Ascending aorta (tissue), 2 donors: ENCODE measurements around the gene WDR33. TPM values are rescaled to one million over a fixed set of nuclear protein-coding genes. Genes with fewer than 3 reads are reported as not detected.
A peak's percentile ranks its signal among the peaks of the same experiment; 100 is the strongest.

Experiments
- DNase-seq, 2 donors: peaks; one replicate each; pipeline ENCODE4 v3.0.0-alpha.2; 2019; ENCODE audit warnings: low spot score in 2 of 2
- H3K27ac ChIP-seq, 2 donors: fragments of 200-600 bp; sonication (generic); one replicate each; pipeline ENCODE4 v1.5.1; 2016 to 2017; ENCODE audit warnings: mild to moderate bottlenecking in 1 of 2
- H3K27me3 ChIP-seq: fragments of 200-600 bp; sonication (generic); one replicate; pipeline ENCODE4 v1.5.1; 2017
- H3K36me3 ChIP-seq, 2 donors: fragments of 200-600 bp; sonication (generic); one replicate each; pipeline ENCODE4 v1.5.1; 2016
- H3K4me1 ChIP-seq, 2 donors: fragments of 200-600 bp; sonication (generic); one replicate each; pipeline ENCODE4 v1.5.1; 2016 to 2017; ENCODE audit warnings: mild to moderate bottlenecking in 1 of 2
- H3K4me3 ChIP-seq, 2 donors: fragments of 200-600 bp; sonication (generic); one replicate each; pipeline ENCODE4 v1.5.1; 2016 to 2017; ENCODE audit warnings: mild to moderate bottlenecking in 1 of 2
- H3K9me3 ChIP-seq, 2 donors: fragments of 200-600 bp; sonication (generic); one replicate each; pipeline ENCODE4 v1.5.1; 2016
- intact Hi-C: fragments of 100-400 bp; cut with DNase I; formaldehyde crosslinking; loops from one replicate; pipeline ENCODE4 v1.15.1; 2023
- total RNA-seq: library from RNA; depleted of rRNA; stranded (reverse); fragments of >200 nt; gene quantifications from one replicate; pipeline ENCODE4 v1.1.0, GENCODE V29; 2016
- TF ChIP-seq, protein P1 (sequence below), 3 experiments: fragments of 200-600 bp in 2 of 3; fragments of 450-650 bp in 1 of 3; sonication (generic) in 2 of 3; IDR thresholded peaks; one replicate each; pipeline ENCODE4 v1.5.1; 2016 to 2019; ENCODE audit warnings: antibody characterized with exemption in 3 of 3, mild to moderate bottlenecking in 1 of 3, moderate library complexity in 1 of 3

The WDR33 gene
- total RNA-seq, 1 donor from 2014 or later, result 13.9 TPM

DNA sequence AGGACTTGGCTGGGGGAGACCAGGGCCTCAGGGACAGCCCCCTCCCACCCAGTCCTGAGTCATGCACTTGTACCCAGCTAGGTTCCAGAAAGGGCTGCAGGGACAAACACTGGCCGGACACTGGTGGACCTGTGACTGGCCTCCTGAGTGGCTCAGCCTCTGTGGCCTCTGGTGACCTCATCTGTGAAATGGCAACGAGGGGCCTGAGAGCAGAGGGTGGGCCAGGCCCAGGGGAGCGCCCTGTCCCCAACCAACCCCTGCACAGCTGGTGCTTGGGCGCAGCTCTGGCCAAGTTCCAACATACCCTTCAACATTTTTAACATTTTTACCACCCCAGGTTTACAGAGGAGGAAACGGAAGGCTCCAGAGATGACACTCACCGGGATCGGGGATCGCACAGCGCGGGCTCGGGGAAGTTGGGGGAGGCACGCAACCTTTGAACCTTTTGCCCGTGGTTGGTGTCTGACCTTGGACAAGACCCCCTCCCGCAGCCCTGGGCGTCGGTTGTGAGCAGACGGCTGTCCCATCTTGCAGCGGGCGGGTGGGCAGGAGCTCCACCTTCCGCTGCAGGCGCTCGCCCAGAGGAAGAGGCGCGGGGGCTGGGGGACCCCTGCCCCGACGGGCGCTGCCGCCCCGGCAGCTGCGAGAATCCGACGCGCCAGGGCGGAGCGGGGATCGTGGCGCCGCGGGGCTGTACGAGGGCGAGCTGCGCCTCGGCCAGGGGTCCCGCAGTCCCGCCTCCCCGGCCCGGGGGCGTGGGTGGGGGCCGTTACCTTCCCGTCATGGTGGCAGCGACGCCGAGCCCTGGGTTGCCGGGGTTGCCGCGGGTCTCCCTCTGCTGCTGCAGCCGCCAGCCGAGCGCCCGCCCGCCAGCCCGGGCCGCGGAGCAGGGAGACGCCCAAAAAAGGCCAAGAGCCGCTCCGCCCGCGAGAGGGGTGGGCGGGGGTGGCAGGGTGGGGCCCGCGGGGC lies 136.4 kb downstream of the WDR33 start:
- H3K27ac ChIP-seq, result peak overlapping the region; percentile 89 to 92
- no peaks in the 10 kb centered on the region for H3K9me3 ChIP-seq
- H3K27me3 ChIP-seq, result no peaks in the 10 kb centered on the region
- peak overlapping the region; percentile 94 to 99 for H3K4me3 ChIP-seq
- intact Hi-C loops, result loop anchor here (1.0 to 10.0 kb wide), 4 partner anchors 21 to 290 kb away; partner anchors contain the start of gene MAP3K2
- peak; percentile 45 to 85 for DNase-seq
- TF ChIP-seq, protein P1, sequence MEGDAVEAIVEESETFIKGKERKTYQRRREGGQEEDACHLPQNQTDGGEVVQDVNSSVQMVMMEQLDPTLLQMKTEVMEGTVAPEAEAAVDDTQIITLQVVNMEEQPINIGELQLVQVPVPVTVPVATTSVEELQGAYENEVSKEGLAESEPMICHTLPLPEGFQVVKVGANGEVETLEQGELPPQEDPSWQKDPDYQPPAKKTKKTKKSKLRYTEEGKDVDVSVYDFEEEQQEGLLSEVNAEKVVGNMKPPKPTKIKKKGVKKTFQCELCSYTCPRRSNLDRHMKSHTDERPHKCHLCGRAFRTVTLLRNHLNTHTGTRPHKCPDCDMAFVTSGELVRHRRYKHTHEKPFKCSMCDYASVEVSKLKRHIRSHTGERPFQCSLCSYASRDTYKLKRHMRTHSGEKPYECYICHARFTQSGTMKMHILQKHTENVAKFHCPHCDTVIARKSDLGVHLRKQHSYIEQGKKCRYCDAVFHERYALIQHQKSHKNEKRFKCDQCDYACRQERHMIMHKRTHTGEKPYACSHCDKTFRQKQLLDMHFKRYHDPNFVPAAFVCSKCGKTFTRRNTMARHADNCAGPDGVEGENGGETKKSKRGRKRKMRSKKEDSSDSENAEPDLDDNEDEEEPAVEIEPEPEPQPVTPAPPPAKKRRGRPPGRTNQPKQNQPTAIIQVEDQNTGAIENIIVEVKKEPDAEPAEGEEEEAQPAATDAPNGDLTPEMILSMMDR (IDR thresholded peaks at IDR 0.05), result no peak
- H3K36me3 ChIP-seq, result no peaks in the 10 kb centered on the region
- H3K4me1 ChIP-seq, result peaks cover 0 to 24% of the 10 kb centered on the region in 2 donors

DNA sequence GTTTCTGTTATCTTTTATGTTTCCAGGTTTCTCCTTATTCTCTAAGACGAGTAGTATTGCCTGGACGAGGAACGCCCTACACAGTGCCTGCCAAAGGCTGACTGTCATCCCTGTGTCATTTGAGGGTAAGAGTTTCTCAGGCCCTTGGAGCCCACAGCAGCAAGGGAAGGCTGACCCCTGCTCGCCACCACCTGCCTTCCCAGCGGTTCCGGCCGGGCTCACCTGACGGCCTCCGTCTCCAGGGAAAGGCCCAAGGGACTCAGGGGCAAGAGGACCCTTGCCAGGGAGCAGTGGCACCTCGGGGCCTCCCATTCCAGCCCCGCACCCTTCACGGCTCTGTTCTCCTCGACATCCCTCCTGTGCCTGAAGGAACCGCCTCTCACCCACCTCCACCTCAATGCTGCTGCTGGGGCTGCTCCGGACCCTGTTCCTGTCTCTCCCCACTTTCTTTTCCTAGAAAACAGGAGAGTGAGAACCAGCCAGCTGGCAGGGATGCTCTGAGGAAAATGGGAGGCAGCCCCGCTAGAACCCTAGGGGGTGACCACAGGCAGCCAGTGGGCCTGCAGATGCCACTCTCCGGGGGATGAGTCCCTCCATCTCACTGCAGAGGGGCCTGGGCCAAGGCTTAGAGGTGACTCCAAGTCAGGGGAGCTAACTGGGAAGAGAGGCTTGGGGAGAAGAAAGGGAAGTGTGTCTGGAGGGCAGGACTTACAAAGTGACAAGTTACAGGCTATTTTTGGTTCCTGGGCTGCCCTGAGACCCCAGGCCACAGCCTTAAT lies 137.5 kb downstream of the WDR33 start:
- Histone ChIP-seq H3K9me3 (no peaks in the 10 kb centered on the region), H3K4me3 (peak overlapping the region; percentile 94 to 99), H3K4me1 (peaks cover 0 to 29% of the 10 kb centered on the region in 2 donors), H3K27ac (peak overlapping the region; percentile 89 to 92), H3K27me3 (no peaks in the 10 kb centered on the region), H3K36me3 (no peaks in the 10 kb centered on the region)
- TF ChIP-seq, protein P1 (IDR thresholded peaks at IDR 0.05), result no peak
- DNase-seq, result peak in 1 of 2 donors; percentile 74
- intact Hi-C loops, result loop anchor here (5.0 to 10.0 kb wide), 2 partner anchors 36 to 289 kb away; partner anchors contain the start of gene MAP3K2

DNA sequence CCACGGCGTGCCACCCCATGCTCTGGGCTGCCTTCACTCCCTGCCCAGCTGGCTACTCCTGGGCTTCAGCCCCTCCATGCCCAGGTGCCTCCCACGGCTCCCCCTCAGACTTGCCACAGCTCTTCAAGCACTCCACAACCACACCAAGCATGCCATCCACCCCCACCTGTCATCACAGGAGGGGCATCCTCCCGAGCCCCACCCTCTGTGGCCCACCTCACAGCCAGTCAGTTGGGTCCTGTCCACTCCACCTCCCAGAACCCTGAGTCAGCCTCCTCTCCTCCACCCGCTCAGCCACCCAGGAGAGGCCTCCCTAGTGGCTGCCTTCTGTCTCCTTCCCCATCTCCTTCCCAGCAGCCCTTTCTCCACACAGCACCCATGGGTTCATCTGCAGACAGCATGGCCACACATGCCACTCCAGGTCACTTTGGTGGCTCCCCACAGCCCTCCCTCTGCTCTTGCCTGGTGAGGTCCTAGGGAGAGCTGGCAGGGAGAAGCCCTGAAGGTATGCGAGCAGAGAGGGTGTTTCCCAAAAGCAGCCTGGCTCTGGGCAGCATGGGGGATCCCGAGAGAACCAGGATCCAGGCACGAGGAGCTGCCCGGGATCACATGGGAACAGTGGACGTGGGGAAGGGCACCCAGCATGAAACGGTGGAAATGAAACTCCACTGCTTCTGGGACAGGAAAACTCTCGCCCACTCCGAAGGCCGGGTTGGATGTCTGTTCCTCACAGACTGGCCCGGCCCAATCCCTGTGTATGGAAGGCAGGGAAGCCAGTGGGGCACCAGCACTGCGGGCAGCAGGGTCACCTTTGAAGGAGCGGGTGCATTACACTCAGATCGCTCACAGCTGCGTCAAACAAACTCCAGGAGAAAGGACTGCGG lies 138.4 kb downstream of the WDR33 start:
- peak overlapping the region; percentile 94 to 99 for H3K4me3 ChIP-seq
- TF ChIP-seq, protein P1 (IDR thresholded peaks at IDR 0.05), result no peak
- no peaks in the 10 kb centered on the region for H3K27me3 ChIP-seq
- intact Hi-C loops, result loop anchor here (5.0 to 10.0 kb wide), 2 partner anchors 35 to 288 kb away; partner anchors contain the start of gene MAP3K2
- peak in 1 of 2 donors; percentile 63 for DNase-seq
- H3K9me3 ChIP-seq, result no peaks in the 10 kb centered on the region
- H3K4me1 ChIP-seq, result peaks cover 0 to 29% of the 10 kb centered on the region in 2 donors
- peak overlapping the region; percentile 89 to 92 for H3K27ac ChIP-seq
- H3K36me3 ChIP-seq, result no peaks in the 10 kb centered on the region

DNA sequence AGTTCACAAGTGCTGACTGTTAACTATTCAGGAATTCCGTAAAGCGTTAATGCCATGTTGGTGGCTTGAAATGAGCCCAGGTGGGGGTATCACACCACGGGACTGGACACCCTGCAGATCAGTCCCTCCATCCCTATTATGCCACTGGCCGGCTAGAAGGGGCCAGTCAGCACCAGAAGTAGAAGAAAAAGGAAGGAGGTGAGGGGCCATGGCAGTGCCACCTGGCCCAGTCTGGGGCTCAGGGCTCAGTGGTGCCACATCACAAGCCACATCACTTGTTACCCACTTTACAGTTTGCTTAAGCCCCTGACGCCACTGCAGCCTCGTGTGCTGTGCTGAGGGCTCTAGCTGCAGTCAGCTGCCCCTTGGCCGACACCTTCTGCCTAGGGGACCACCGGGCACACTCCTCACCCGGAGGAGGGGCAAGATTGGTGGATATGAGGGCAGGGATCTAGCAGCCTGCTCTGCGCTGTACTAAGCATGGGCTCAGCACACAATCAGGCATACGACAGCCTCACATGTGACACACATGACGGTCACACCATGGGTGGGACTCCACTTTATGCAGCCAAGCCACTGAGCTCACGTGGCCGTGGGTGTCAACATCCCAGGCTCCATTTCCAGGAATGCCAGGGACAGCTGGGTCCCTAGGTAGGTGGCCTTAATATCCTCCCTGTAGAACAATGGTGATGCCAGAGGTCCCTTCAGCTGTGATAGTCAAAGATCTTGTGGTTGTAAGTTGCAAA lies 139.2 kb downstream of the WDR33 start:
- H3K4me1 ChIP-seq, result peaks cover 0 to 32% of the 10 kb centered on the region in 2 donors
- intact Hi-C loops, result loop anchor here (5.0 to 10.0 kb wide), 2 partner anchors 34 to 287 kb away; partner anchors contain the start of gene MAP3K2
- DNase-seq, result peak in 1 of 2 donors; percentile 58
- H3K4me3 ChIP-seq, result peak overlapping the region; percentile 94 to 99
- TF ChIP-seq, protein P1 (IDR thresholded peaks at IDR 0.05), result no peak
- H3K27me3 ChIP-seq, result no peaks in the 10 kb centered on the region
- H3K9me3 ChIP-seq, result no peaks in the 10 kb centered on the region
- H3K36me3 ChIP-seq, result no peaks in the 10 kb centered on the region
- H3K27ac ChIP-seq, result peak overlapping the region; percentile 89 to 92
